ENCODE data around the gene AVPR1B.

The AVPR1B gene

DNA sequence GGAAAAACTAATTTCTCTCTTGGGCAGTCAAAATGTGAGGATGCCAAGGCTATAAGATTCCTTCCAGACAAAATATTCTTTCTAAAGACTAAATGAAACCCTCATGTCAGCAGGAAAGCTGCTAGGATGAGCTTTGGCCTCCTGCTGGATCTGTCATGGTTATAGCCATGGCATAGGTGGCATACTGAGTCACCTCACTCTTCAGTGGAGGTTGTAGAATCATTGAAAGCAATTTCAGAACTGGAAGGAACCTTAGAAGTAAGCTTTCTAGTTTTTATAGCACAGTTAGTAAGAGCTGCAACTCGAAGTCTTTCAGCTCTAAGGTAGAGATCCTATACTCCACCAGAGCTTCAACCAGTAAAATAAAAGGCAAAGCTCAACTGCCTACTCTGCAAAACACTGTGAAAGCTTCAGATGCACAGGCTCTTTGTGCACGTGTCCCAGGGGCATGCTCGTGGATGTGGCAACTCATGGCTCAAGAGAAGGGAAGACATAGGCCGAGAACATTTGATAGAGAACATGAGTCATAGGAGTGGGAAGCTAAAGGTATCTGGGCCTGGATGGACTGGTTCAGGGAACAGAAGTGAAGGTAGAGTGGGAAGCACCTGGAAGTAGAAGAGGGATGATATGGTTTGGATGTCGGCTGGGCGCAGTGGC, 5.8 kb downstream of the AVPR1B start:
- DNase-seq = no peak

GRCh38 chr1:206110820-206111219, 6.4 kb downstream of the AVPR1B start:
- no peak for DNase-seq

DNA sequence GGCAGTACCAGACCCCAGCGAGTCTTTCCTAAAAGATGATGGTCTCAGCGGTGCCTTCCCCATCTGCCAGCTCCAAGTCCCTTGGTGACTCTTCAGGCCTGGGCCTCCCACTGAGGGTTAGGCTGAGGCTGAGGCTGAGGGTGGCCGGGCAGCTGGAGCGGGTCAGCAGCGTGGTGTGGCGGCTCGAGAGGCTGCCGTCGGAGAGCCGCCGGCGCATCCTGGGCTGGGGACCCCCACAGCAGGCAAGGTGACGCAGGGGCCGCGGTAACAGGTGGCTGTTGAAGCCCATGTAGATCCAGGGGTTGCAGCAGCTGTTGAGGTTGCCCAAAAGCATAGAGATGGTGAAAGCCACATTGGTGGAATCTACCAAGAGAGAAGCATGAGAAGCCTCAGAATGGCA, 7.0 kb downstream of the AVPR1B start:
- DNase-seq = no peak

- DNase-seq = no peak
Measured at GRCh38 chr1:206109718-206110117, 7.5 kb downstream of the AVPR1B start.

GRCh38 chr1:206108635-206109034, 8.6 kb downstream of the AVPR1B start:
- DNase-seq = no peak

GRCh38 chr1:206107168-206107544, 10.0 kb downstream of the AVPR1B start:
- DNase-seq = no peak

- peak; percentile 81 for DNase-seq
Measured at GRCh38 chr1:206106328-206107167, 10.6 kb downstream of the AVPR1B start.

DNA sequence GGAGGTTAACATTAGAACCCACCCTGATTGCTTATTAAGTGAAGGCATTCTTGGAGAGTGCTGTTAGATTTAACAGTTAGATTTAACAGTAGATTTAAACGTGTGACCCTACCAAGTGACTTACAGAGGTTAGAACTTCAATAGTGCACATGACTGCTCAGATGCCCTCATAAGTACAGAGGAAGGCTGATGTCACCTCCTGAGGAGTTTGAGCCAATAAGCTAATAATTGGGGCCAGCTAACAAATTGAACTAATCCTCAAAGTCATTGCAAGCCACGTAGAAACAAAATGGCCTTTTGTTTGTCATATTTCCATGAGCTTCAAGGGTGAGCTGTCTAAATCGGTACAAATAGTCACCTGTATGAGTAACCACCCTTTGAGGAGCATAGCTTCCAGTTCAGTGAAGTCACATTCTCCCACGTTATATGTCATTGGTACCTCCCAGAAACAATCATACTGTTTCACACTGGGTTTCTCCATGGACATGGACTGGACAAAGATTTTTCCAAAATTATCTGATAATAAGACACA, 11.7 kb downstream of the AVPR1B start:
- no peak for DNase-seq

- no peak for DNase-seq
Measured at GRCh38 chr1:206103979-206104378, 13.2 kb downstream of the AVPR1B start.

DNA sequence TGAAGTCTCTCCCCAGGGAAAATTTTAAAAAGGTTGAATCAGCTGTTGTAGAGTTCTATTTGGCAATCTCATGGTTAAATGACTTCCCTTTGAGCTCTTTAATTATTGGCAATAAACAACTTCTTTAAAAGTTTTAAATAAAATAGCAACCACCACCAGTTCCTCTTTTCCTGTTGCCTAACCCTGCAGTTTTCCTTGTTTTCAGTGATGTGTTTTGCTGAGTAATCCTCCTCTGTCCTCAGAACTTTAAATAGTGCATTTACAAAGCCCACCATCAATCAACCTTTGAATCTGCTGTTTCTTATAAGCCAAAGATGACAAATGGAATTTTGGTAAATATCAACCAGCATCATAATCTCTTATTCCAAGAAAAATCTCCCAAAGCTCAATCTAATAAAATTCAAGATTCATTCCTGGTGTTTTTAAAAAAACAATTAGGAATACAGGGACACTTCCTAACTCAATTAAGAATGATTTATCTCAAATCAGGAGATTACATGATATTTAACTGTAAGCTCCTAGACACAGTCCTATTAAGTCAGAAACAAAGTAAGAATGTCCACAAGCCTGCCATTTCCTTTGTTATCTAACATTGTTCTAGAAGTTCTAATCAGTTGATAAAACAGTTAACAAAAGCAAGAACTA, 14.8 kb downstream of the AVPR1B start:
- no peak for DNase-seq

GRCh38 chr1:206101351-206102045, 15.7 kb downstream of the AVPR1B start:
- DNase-seq = no peak

GRCh38 chr1:206100226-206100815, 16.9 kb downstream of the AVPR1B start:
- no peak for DNase-seq

DNA sequence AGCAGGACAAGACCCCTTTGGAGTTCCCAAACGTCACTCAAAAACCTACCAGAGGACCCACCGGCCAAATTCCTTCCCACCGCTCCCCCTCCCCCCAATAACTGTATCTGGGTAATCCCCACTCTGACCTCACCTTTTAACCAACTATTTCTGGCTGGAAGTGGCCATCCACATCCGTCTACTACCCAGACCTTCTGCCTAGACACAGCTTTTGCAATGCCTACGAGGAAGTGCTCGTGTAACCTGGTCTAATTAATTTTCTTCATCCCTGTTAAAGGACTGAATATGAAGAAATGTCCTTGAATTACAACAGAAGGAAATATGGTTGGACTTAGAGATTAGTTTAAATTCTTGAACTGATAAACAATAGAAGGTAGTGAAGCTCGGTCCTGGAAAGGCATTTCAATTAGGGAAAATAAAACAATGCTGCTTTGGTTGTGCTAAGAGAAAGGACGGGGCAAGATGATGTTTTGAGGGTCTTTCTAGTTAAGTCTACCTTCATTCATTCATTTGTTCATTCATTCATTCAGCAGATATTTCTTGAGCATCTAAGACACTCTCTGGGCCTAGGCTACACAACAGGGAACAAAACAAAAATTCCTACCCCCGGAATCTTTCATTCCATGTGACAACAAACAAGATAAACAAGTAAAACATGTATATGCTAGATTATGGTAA, 18.8 kb downstream of the AVPR1B start:
- DNase-seq = no peak

DNA sequence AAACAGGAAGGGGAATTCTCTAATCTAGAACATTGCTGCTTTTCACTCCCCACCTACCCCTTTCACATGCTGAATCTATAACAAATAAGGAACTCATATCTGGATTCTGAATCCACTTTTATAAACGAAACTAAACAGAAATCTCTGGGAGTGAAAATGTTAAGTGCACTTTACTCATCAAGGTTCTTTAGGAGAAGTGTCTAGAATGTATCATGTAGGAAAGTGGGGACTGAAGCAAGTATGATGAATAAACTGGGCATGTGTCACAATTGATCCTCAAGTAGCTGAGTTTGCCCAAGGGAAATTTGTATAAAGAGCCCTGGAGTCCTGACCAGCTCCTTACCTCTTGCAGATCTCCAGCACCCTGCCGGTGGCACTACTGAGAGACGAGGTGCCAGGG, 19.8 kb downstream of the AVPR1B start:
- no peak for DNase-seq

- no peak for DNase-seq
Measured at GRCh38 chr1:206094024-206094423, 23.2 kb downstream of the AVPR1B start.

GRCh38 chr1:206089341-206089740, 27.8 kb downstream of the AVPR1B start:
- DNase-seq = no peak

GRCh38 chr1:206087091-206087490, 30.1 kb downstream of the AVPR1B start:
- DNase-seq = no peak

- DNase-seq = no peak
Measured at GRCh38 chr1:206083750-206084149, 33.4 kb downstream of the AVPR1B start.

GRCh38 chr1:206082831-206083695, 34.1 kb downstream of the AVPR1B start:
- no peak for DNase-seq

GRCh38 chr1:206081856-206082255, 35.3 kb downstream of the AVPR1B start:
- no peak for DNase-seq

Data from activated CD4-positive, alpha-beta T cell treated with anti-CD3 and anti-CD28 coated beads, Interleukin-10, Interleukin-2, amounts not matched to agents 100 ng/mL and 50 ng/mL, durations not matched to agents 16 hours and 8 hours (primary cell).